ENCODE measurements around the gene GALP.

The GALP gene

GRCh38 chr19:56159009-56159559, 16.7 kb upstream of the GALP start:
- H3K4me3 ChIP-seq (ENCODE audit: severe bottlenecking): no peak overlapping the region
- no peak for ATAC-seq (ENCODE audit: low read depth)

GRCh38 chr19:56159622-56160271, 16.1 kb upstream of the GALP start:
- H3K27me3 ChIP-seq (ENCODE audit: insufficient read depth, poor library complexity, severe bottlenecking): no peaks in the 10 kb centered on the region
- no peaks in the 10 kb centered on the region for H3K36me3 ChIP-seq (ENCODE audit: low read depth)
- ATAC-seq (ENCODE audit: low read depth) (no peak), DNase-seq (ENCODE audit: low spot score) (no peak)
- no peaks in the 10 kb centered on the region for H3K4me1 ChIP-seq (ENCODE audit: insufficient read depth, poor library complexity, severe bottlenecking)
- H3K27ac ChIP-seq (ENCODE audit: poor library complexity, severe bottlenecking): no peak overlapping the region
- no peak overlapping the region for H3K4me3 ChIP-seq (ENCODE audit: severe bottlenecking)
- no peak for TF ChIP-seq CTCF (IDR thresholded peaks at IDR 0.05; ENCODE audit: poor library complexity, severe bottlenecking)
- no peaks in the 10 kb centered on the region for H3K9me3 ChIP-seq (ENCODE audit: severe bottlenecking)

More at GRCh38 chr19:56159009-56159559, 16.7 kb upstream of the GALP start:
- Histone ChIP-seq H3K4me1 (ENCODE audit: insufficient read depth, poor library complexity, severe bottlenecking) (no peaks in the 10 kb centered on the region), H3K27ac (ENCODE audit: poor library complexity, severe bottlenecking) (no peak overlapping the region), H3K27me3 (ENCODE audit: insufficient read depth, poor library complexity, severe bottlenecking) (no peaks in the 10 kb centered on the region), H3K36me3 (ENCODE audit: low read depth) (no peaks in the 10 kb centered on the region), H3K9me3 (ENCODE audit: severe bottlenecking) (no peaks in the 10 kb centered on the region)
- TF ChIP-seq CTCF (IDR thresholded peaks at IDR 0.05; ENCODE audit: poor library complexity, severe bottlenecking): no peak
- no peak for DNase-seq (ENCODE audit: low spot score)

GRCh38 chr19:56161534-56161933, 14.3 kb upstream of the GALP start:
- no peaks in the 10 kb centered on the region for H3K4me1 ChIP-seq (ENCODE audit: insufficient read depth, poor library complexity, severe bottlenecking)
- H3K27me3 ChIP-seq (ENCODE audit: insufficient read depth, poor library complexity, severe bottlenecking): no peaks in the 10 kb centered on the region
- H3K36me3 ChIP-seq (ENCODE audit: low read depth): no peaks in the 10 kb centered on the region
- no peak overlapping the region for H3K27ac ChIP-seq (ENCODE audit: poor library complexity, severe bottlenecking)
- ATAC-seq (ENCODE audit: low read depth) (no peak), DNase-seq (ENCODE audit: low spot score) (no peak)
- no peak overlapping the region for H3K4me3 ChIP-seq (ENCODE audit: severe bottlenecking)
- no peaks in the 10 kb centered on the region for H3K9me3 ChIP-seq (ENCODE audit: severe bottlenecking)
- no peak for TF ChIP-seq CTCF (IDR thresholded peaks at IDR 0.05; ENCODE audit: poor library complexity, severe bottlenecking)

GRCh38 chr19:56162258-56162657, 13.6 kb upstream of the GALP start:
- Histone ChIP-seq H3K9me3 (ENCODE audit: severe bottlenecking) (no peaks in the 10 kb centered on the region), H3K27ac (ENCODE audit: poor library complexity, severe bottlenecking) (no peak overlapping the region), H3K4me1 (ENCODE audit: insufficient read depth, poor library complexity, severe bottlenecking) (no peaks in the 10 kb centered on the region), H3K27me3 (ENCODE audit: insufficient read depth, poor library complexity, severe bottlenecking) (no peaks in the 10 kb centered on the region), H3K4me3 (ENCODE audit: severe bottlenecking) (no peak overlapping the region), H3K36me3 (ENCODE audit: low read depth) (no peaks in the 10 kb centered on the region)
- ATAC-seq (ENCODE audit: low read depth) (peak; percentile 36; the same call in 1 of the 3 replicates), DNase-seq (ENCODE audit: low spot score) (no peak)
- no peak for TF ChIP-seq CTCF (IDR thresholded peaks at IDR 0.05; ENCODE audit: poor library complexity, severe bottlenecking)

GRCh38 chr19:56163097-56163496, 12.7 kb upstream of the GALP start:
- no peak for TF ChIP-seq CTCF (IDR thresholded peaks at IDR 0.05; ENCODE audit: poor library complexity, severe bottlenecking)
- Histone ChIP-seq H3K4me3 (ENCODE audit: severe bottlenecking) (no peak overlapping the region), H3K9me3 (ENCODE audit: severe bottlenecking) (no peaks in the 10 kb centered on the region), H3K4me1 (ENCODE audit: insufficient read depth, poor library complexity, severe bottlenecking) (no peaks in the 10 kb centered on the region), H3K27ac (ENCODE audit: poor library complexity, severe bottlenecking) (no peak overlapping the region), H3K27me3 (ENCODE audit: insufficient read depth, poor library complexity, severe bottlenecking) (no peaks in the 10 kb centered on the region), H3K36me3 (ENCODE audit: low read depth) (no peaks in the 10 kb centered on the region)
- ATAC-seq (ENCODE audit: low read depth): no peak
- no peak for DNase-seq (ENCODE audit: low spot score)

Measured in RWPE2 (cell line).